Measurements from ENCODE around the gene LYPLAL1.

LYPLAL1 gene

GRCh38 chr1:219173758-219174459 is at the start of gene LYPLAL1:
Gene LYPLAL1 (plus strand): TSS chr1:219173878. CDS start chr1:219173891, 13 bp downstream.
- DNase-seq = peak; percentile 87

GRCh38 chr1:219124163-219124562 is 49.5 kb upstream of the LYPLAL1 start:
- DNase-seq = no peak

DNA sequence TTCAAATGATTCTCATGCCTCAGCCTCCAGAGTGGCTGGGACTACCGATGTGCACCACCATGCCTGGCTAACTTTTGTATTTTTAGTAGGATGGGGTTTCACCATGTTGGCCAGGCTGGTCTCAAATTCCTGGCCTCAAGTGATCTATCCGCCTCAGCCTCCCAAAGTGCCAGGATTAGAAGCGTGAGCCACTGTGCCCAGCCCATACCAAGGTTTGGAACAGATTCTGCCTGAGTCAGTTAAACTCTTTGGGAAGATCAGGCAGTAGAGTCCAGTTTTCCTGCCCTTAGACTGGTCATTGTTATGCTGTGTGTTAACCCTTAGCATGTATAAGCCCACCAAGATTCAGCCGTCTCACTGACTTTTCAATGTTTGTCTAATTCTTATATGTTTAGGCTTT is 48.3 kb upstream of the LYPLAL1 start:
- no peak for DNase-seq

GRCh38 chr1:219126377-219126776 is 47.3 kb upstream of the LYPLAL1 start:
- no peak for DNase-seq

GRCh38 chr1:219128957-219129356 is 44.7 kb upstream of the LYPLAL1 start:
- no peak for DNase-seq

DNA sequence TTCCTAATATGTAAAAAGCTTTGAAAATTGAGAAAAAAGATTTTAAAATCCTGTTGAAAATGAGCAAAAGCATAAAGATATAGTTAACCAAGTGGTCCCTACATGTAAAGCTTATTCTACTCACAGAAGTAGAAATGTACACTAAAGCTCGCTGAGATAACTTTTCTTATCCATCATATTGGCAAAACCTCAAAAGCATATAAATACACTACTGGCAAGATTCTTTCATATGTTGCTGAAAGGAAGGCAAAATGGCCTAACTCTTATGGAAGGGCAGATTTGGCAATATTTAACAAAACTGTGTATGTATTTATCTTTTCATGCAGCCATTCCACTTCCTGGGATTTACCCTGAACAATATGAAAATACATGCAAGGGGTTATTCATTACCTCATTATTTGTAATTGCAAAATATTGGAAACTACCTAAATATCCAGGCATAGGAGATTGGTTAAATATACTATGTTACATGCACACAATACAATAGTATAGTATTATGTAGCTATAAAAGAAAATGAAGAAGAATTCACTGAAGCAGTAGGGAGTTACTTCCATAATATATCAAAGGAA is 43.2 kb upstream of the LYPLAL1 start:
- no peak for DNase-seq

- DNase-seq = no peak
Observed at GRCh38 chr1:219132939-219133338, 40.7 kb upstream of the LYPLAL1 start.

- DNase-seq = no peak
Observed at GRCh38 chr1:219138747-219139146, 34.9 kb upstream of the LYPLAL1 start.

- DNase-seq = no peak
Observed at GRCh38 chr1:219140303-219140877, 33.3 kb upstream of the LYPLAL1 start.

DNA sequence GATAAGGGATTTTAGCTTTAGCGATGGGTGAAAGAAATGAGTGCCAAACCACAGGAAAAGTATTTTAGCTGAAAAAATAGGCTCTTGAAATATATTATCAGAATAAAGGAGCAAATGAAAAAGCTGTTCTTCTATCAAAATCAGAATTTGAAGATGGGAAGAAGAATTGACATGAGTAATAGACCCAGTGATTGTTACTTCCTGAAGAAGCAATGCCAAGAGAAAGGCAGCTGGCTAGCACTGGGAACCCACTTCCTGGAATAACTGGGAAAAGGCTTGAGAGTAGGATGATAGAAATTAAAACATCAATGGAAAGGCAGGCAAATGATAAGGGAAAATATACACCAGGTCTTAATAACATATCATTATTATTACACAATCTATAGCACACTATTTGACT is 29.9 kb upstream of the LYPLAL1 start:
- peak; percentile 25 for DNase-seq

GRCh38 chr1:219144658-219145315 is 28.9 kb upstream of the LYPLAL1 start:
- no peak for DNase-seq

DNA sequence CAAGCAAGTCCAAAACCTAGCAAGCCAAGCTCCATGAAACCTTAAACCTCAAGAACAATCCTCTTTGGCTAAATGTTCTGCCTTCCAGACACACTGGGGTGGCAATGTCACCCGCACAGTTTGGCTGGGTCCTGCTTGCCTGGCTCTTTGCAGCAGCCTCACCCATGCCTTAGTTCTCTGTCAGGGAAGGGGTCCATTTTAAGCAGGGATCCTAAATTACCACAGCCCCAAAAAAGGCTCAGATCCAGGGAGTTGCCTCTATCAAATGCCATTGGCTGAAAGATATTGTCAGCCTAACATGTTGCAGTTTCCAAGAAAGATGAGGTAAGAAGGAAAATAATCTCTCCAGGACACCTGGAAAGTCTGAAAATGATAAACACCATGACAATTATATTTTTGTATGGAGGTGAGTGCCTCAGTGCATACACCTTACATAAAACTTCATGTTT is 26.1 kb upstream of the LYPLAL1 start:
- DNase-seq = no peak

GRCh38 chr1:219149009-219149577 is 24.6 kb upstream of the LYPLAL1 start:
- peak; percentile 12 for DNase-seq

GRCh38 chr1:219149953-219150352 is 23.7 kb upstream of the LYPLAL1 start:
- peak; percentile 3 for DNase-seq

DNA sequence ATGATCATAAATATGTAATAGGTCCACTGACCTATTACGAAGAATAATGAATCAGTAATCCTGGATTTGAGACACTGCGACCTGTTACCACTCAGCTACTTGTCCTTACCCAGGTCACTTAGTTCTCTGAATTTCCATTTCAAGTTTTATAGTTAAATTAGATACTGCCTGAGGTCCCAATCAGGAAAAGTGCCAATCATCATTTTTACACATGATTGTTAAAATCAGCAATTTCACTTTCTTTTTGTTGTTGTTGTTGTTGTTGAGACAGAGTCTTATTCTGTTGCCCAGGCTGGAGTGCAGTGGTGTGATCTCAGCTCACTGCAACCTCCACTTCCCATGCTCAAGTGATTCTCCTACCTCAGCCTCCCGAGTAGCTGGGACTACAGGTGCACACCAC is 22.8 kb upstream of the LYPLAL1 start:
- DNase-seq = no peak

DNA sequence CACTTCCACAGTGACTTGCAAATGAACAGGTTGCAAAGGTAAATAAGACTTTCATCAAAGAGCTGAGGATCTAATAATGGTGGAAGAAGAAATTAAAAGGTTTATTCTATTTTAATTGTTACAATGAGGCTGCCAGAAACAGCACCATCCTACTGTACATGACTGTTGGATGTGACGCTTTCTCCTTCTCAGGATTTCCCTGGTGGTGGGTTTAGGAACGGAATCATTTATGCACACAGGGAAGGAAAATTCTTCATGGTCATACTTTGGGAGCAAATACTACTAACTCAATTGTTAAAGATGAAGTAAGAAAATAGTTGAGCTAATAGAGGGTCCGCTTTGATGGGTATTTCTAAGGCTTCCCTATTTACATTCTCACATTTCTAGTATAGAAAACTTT is 22.2 kb upstream of the LYPLAL1 start:
- DNase-seq = no peak

- no peak for DNase-seq
Observed at GRCh38 chr1:219152751-219153150, 20.9 kb upstream of the LYPLAL1 start.

DNA sequence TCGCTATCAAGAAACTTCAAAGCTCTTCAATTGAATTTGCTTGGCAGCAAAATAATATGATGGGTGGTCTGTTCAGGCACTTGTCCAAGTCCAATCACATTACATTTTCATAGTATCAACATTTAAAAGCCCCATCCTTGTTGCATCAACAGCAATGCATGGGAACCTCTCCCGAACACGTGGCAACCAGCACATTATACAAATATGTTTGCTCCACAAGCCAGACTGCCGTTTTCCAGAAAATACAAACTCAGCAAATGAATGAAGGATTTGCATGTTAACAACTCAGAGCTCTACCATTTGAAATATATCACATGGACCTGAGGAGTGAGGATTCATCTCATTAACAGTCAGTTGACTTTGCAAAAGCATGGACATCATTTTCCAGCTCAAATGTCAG is 20.0 kb upstream of the LYPLAL1 start:
- DNase-seq = peak; percentile 33

DNA sequence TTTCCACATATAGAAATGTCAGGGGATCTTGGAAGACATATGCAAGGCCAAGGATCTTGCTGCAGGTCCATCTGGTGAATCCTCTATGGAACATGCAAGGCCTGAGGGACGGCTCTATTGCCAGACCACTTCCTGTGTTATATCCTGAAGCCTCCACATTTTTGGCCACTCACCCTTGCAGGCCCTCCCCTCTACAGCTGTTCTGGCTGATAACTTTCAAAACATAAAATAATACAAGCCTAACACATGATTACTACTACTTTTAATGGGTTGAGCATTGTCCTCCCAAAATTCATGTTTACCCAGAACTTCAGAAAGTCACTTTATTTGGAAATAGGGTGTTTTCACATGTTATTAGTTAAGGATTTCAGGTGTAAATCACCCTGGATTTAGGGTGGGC is 18.5 kb upstream of the LYPLAL1 start:
- no peak for DNase-seq

- no peak for DNase-seq
Observed at GRCh38 chr1:219159946-219160645, 13.6 kb upstream of the LYPLAL1 start.

DNA sequence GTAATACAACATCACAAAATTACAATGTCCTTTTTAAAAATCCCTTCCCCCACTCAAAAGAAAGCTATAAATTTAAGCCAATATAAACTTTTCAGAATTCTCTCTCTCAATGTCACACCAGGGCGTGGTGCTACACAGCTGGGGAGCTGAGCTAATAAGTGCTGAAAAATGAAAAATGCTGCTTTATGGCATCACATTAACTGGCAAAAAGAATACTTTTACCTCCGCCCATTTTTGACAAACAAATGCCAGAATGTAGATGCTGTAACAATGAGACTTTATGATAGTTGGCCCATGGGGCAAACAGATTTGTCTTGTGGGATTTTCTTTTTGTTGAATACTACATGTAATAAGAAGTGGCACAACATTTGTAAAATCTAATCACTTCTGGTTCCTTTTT is 12.7 kb upstream of the LYPLAL1 start:
- DNase-seq = no peak

GRCh38 chr1:219161371-219161770 is 12.3 kb upstream of the LYPLAL1 start:
- no peak for DNase-seq

- DNase-seq = no peak
Observed at GRCh38 chr1:219163401-219163954, 10.2 kb upstream of the LYPLAL1 start.
